Activated CD8-positive, alpha-beta T cell treated with anti-CD3 and anti-CD28 coated beads for 36 hours (primary cell): ENCODE results near the gene NDNF. TPM values are rescaled to one million over a fixed set of nuclear protein-coding genes. Genes with fewer than 3 reads are reported as not detected.
A peak's percentile ranks its signal among the peaks of the same experiment; 100 is the strongest.

Source experiments
- ATAC-seq: fragments of 200-7000 bp; cut with Tn5 transposase; one replicate; pipeline ENCODE4 v1.10.0; 2021; ENCODE audit warnings: mild to moderate bottlenecking, moderate library complexity
- CTCF ChIA-PET: fragments of 350-600 bp; sonication (Branson Sonifier 250); formaldehyde crosslinking; loops from one replicate; lab custom pipeline; 2021; ENCODE audit warnings: antibody characterized with exemption; lab: Charles Lee
- POLR2A ChIA-PET: fragments of 350-600 bp; sonication (Branson Sonifier 250); formaldehyde crosslinking; loops from one replicate; lab custom pipeline; 2021; ENCODE audit warnings: antibody characterized with exemption; lab: Charles Lee
- DNase-seq: peaks from one replicate; pipeline ENCODE4 v3.0.0-alpha.2; 2020
- H3K27ac Mint-ChIP-seq: one replicate; pipeline ENCODE4 v1.8.0; 2021; ENCODE audit warnings: mild to moderate bottlenecking, mixed read lengths
- H3K27me3 Mint-ChIP-seq: one replicate; pipeline ENCODE4 v1.8.0; 2021; ENCODE audit warnings: mixed read lengths
- H3K36me3 Mint-ChIP-seq: one replicate; pipeline ENCODE4 v1.8.0; 2021; ENCODE audit warnings: low read depth, mixed read lengths
- H3K4me1 Mint-ChIP-seq: one replicate; pipeline ENCODE4 v1.8.0; 2021; ENCODE audit warnings: low read depth, mixed read lengths
- H3K4me3 Mint-ChIP-seq: one replicate; pipeline ENCODE4 v1.8.0; 2021; ENCODE audit warnings: mild to moderate bottlenecking, moderate library complexity, mixed read lengths
- H3K9me3 Mint-ChIP-seq: one replicate; pipeline ENCODE4 v1.8.0; 2021; ENCODE audit warnings: mixed read lengths
- CTCF ChIP-seq: fragments of 200-600 bp; IDR thresholded peaks from one replicate; pipeline ENCODE4 v1.8.0; 2022; ENCODE audit warnings: antibody characterized with exemption, mild to moderate bottlenecking
- intact Hi-C: fragments of 100-400 bp; cut with micrococcal nuclease; formaldehyde crosslinking; loops from one replicate; pipeline ENCODE4 v1.10.0; 2022
- total RNA-seq, 2 experiments: library from RNA; stranded (reverse); gene quantifications; one replicate each; pipeline ENCODE4 v1.2.3, GENCODE V29; 2021

The NDNF gene
- total RNA-seq, 2 experiments from 2014 or later, result 0.34 to 0.41 TPM

- intact Hi-C loops, result no loop called here
- TF ChIP-seq CTCF, result no peak
- CTCF ChIA-PET, result interaction anchor here (0.6 kb wide), 1 partner anchor 612 kb away, joined by 3 read pairs; no protein-coding TSS in a partner anchor
- DNase-seq (no peak), ATAC-seq (no peak)
- Mint-ChIP-seq H3K27me3 (peaks cover 44% of the 10 kb centered on the region), H3K36me3 (no peaks in the 10 kb centered on the region), H3K9me3 (no peaks in the 10 kb centered on the region), H3K4me3 (no peak overlapping the region), H3K27ac (no peak overlapping the region), H3K4me1 (peaks cover 19% of the 10 kb centered on the region)
- POLR2A ChIA-PET, result interaction anchor here (0.5 kb wide), 1 partner anchor 113 kb away, joined by 3 read pairs; no protein-coding TSS in a partner anchor
Measured at GRCh38 chr4:121069430-121069829, 2.9 kb downstream of the NDNF start.

GRCh38 chr4:121064482-121064881, 7.9 kb downstream of the NDNF start:
- ChIA-PET POLR2A (no interaction called here), CTCF (interaction anchor here (1.1 to 1.2 kb wide), 2 partner anchors 87 to 128 kb away, joined by 3 read pairs; no protein-coding TSS in a partner anchor)
- no peak overlapping the region for H3K4me3 Mint-ChIP-seq
- DNase-seq (peak; percentile 31), ATAC-seq (no peak)
- intact Hi-C loops, result no loop called here
- no peaks in the 10 kb centered on the region for H3K36me3 Mint-ChIP-seq
- peaks cover 3% of the 10 kb centered on the region for H3K4me1 Mint-ChIP-seq
- H3K27ac Mint-ChIP-seq, result no peak overlapping the region
- no peaks in the 10 kb centered on the region for H3K9me3 Mint-ChIP-seq
- no peak for TF ChIP-seq CTCF
- H3K27me3 Mint-ChIP-seq, result peaks cover 10% of the 10 kb centered on the region

GRCh38 chr4:121062521-121062920, 9.8 kb downstream of the NDNF start:
- ChIA-PET CTCF (no interaction called here), POLR2A (no interaction called here)
- Mint-ChIP-seq H3K9me3 (no peaks in the 10 kb centered on the region), H3K4me1 (peaks cover 3% of the 10 kb centered on the region), H3K36me3 (no peaks in the 10 kb centered on the region), H3K4me3 (no peak overlapping the region), H3K27me3 (peaks cover 13% of the 10 kb centered on the region), H3K27ac (no peak overlapping the region)
- ATAC-seq (no peak), DNase-seq (no peak)
- TF ChIP-seq CTCF, result no peak
- intact Hi-C loops, result no loop called here

GRCh38 chr4:121061861-121062260, 10.5 kb downstream of the NDNF start:
- TF ChIP-seq CTCF, result no peak
- no peak overlapping the region for H3K27ac Mint-ChIP-seq
- H3K4me1 Mint-ChIP-seq, result peaks cover 3% of the 10 kb centered on the region
- CTCF ChIA-PET, result interaction anchor here (0.8 kb wide), 1 partner anchor 9 kb away, joined by 5 read pairs; no protein-coding TSS in a partner anchor
- no peaks in the 10 kb centered on the region for H3K36me3 Mint-ChIP-seq
- no peaks in the 10 kb centered on the region for H3K9me3 Mint-ChIP-seq
- no peak overlapping the region for H3K4me3 Mint-ChIP-seq
- DNase-seq (no peak), ATAC-seq (no peak)
- H3K27me3 Mint-ChIP-seq, result peaks cover 15% of the 10 kb centered on the region
- intact Hi-C loops, result no loop called here
- POLR2A ChIA-PET, result no interaction called here

DNA sequence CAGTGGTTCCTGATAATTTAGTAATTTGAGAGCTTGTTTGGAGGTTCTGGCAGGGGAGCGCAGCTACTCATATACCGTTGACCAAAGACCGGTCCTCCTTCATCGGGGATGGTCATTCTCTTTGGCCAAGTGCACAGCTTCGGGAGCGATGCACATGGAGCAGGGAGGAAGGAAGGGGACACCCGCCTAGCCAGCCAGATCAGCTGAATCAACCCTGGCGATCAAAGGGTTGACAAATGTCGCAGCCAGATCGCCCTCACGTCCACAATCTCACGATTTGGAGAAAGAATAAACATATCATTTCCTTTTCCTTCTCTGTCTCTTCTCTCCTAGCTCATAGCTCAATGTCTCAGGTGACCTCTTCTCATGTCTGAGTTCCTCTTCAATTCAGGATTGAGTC, 11.1 kb downstream of the NDNF start:
- no peaks in the 10 kb centered on the region for H3K36me3 Mint-ChIP-seq
- peaks cover 3% of the 10 kb centered on the region for H3K4me1 Mint-ChIP-seq
- ChIA-PET POLR2A (no interaction called here), CTCF (interaction anchor here (0.8 to 1.5 kb wide), 2 partner anchors 10 to 11 kb away, joined by 3 to 5 read pairs; no protein-coding TSS in a partner anchor)
- intact Hi-C loops, result no loop called here
- no peaks in the 10 kb centered on the region for H3K9me3 Mint-ChIP-seq
- H3K27me3 Mint-ChIP-seq, result peaks cover 21% of the 10 kb centered on the region
- TF ChIP-seq CTCF, result no peak
- ATAC-seq (no peak), DNase-seq (no peak)
- H3K27ac Mint-ChIP-seq, result no peak overlapping the region
- no peak overlapping the region for H3K4me3 Mint-ChIP-seq
